ENCODE measurements around the gene KBTBD2. TPM values are rescaled to one million over a fixed set of nuclear protein-coding genes. Genes with fewer than 3 reads are reported as not detected.
"Not testable (repeated sequence)": the region's sequence is repeated elsewhere in the genome, so short reads cannot be mapped to it uniquely, and the experiment has no call there.

The KBTBD2 gene
- total and polyA plus RNA-seq, 4 donors = 8.5 to 49.8 (median 28.4) TPM

- DNase-seq; H3K9me3 ChIP-seq (ENCODE audit: control insufficient read depth, low read length); H3K27me3 ChIP-seq (ENCODE audit: control insufficient read depth in 1 of 2, insufficient read depth in 2 of 2, low read length in 1 of 2); H3K27ac ChIP-seq (ENCODE audit: low read depth in 1 of 2, low read length in 2 of 2); H3K4me1 ChIP-seq (ENCODE audit: control insufficient read depth in 1 of 2, insufficient read depth in 2 of 2, low read length in 2 of 2); intact Hi-C loops (cut with DNase I); ATAC-seq (ENCODE audit: low FRiP score); H3K36me3 ChIP-seq (ENCODE audit: control insufficient read depth in 1 of 2, insufficient read depth in 2 of 2, low read length in 1 of 2); H3K4me3 ChIP-seq (ENCODE audit: low read length in 2 of 2): not testable (repeated sequence)
- 61 to 68% methylated on average over 7 to 8 of the region's 9 CpGs for WGBS, 2 donors
Observed at GRCh38 chr7:32855837-32856775, 35.5 kb downstream of the KBTBD2 start.

- intact Hi-C loops (cut with DNase I); H3K9me3 ChIP-seq (ENCODE audit: control insufficient read depth, low read length); H3K36me3 ChIP-seq (ENCODE audit: control insufficient read depth in 1 of 2, insufficient read depth in 2 of 2, low read length in 1 of 2); H3K27me3 ChIP-seq (ENCODE audit: control insufficient read depth in 1 of 2, insufficient read depth in 2 of 2, low read length in 1 of 2); ATAC-seq (ENCODE audit: low FRiP score); H3K27ac ChIP-seq (ENCODE audit: low read depth in 1 of 2, low read length in 2 of 2); DNase-seq; H3K4me1 ChIP-seq (ENCODE audit: control insufficient read depth in 1 of 2, insufficient read depth in 2 of 2, low read length in 2 of 2); H3K4me3 ChIP-seq (ENCODE audit: low read length in 2 of 2): not testable (repeated sequence)
- WGBS, 2 donors = 62 to 77% methylated on average over 3 of the region's 3 CpGs
Observed at GRCh38 chr7:32850654-32851053, 40.9 kb downstream of the KBTBD2 start.

- 74 to 76% methylated on average over 2 of the region's 2 CpGs for WGBS, 2 donors
- DNase-seq; H3K4me1 ChIP-seq (ENCODE audit: control insufficient read depth in 1 of 2, insufficient read depth in 2 of 2, low read length in 2 of 2); H3K36me3 ChIP-seq (ENCODE audit: control insufficient read depth in 1 of 2, insufficient read depth in 2 of 2, low read length in 1 of 2); H3K4me3 ChIP-seq (ENCODE audit: low read length in 2 of 2); ATAC-seq (ENCODE audit: low FRiP score); intact Hi-C loops (cut with DNase I); H3K27me3 ChIP-seq (ENCODE audit: control insufficient read depth in 1 of 2, insufficient read depth in 2 of 2, low read length in 1 of 2); H3K27ac ChIP-seq (ENCODE audit: low read depth in 1 of 2, low read length in 2 of 2); H3K9me3 ChIP-seq (ENCODE audit: control insufficient read depth, low read length): not testable (repeated sequence)
Observed at GRCh38 chr7:32848655-32849054, 42.9 kb downstream of the KBTBD2 start.

- intact Hi-C loops (cut with DNase I) = loop anchor here in 1 of 2 donors (2.0 kb wide), 1 partner anchor 96 kb away; no protein-coding TSS in a partner anchor
- no peak overlapping the region for H3K4me3 ChIP-seq (ENCODE audit: low read length in 2 of 2)
- WGBS, 2 donors = 19 to 22% methylated on average over 9 of the region's 9 CpGs
- no peak overlapping the region for H3K27ac ChIP-seq (ENCODE audit: low read depth in 1 of 2, low read length in 2 of 2)
- DNase-seq (peak; percentile 91 to 96), ATAC-seq (ENCODE audit: low FRiP score) (peak; percentile 94)
- no peaks in the 10 kb centered on the region for H3K4me1 ChIP-seq (ENCODE audit: control insufficient read depth in 1 of 2, insufficient read depth in 2 of 2, low read length in 2 of 2)
- no peaks in the 10 kb centered on the region for H3K27me3 ChIP-seq (ENCODE audit: control insufficient read depth in 1 of 2, insufficient read depth in 2 of 2, low read length in 1 of 2)
- H3K9me3 ChIP-seq (ENCODE audit: control insufficient read depth, low read length) = no peaks in the 10 kb centered on the region
- H3K36me3 ChIP-seq (ENCODE audit: control insufficient read depth in 1 of 2, insufficient read depth in 2 of 2, low read length in 1 of 2) = no peaks in the 10 kb centered on the region
Observed at GRCh38 chr7:32846630-32847225, 44.8 kb downstream of the KBTBD2 start.

- H3K9me3 ChIP-seq (ENCODE audit: control insufficient read depth, low read length); H3K4me3 ChIP-seq (ENCODE audit: low read length in 2 of 2); H3K27ac ChIP-seq (ENCODE audit: low read depth in 1 of 2, low read length in 2 of 2); H3K4me1 ChIP-seq (ENCODE audit: control insufficient read depth in 1 of 2, insufficient read depth in 2 of 2, low read length in 2 of 2); H3K36me3 ChIP-seq (ENCODE audit: control insufficient read depth in 1 of 2, insufficient read depth in 2 of 2, low read length in 1 of 2); ATAC-seq (ENCODE audit: low FRiP score); H3K27me3 ChIP-seq (ENCODE audit: control insufficient read depth in 1 of 2, insufficient read depth in 2 of 2, low read length in 1 of 2); intact Hi-C loops (cut with DNase I); DNase-seq: not testable (repeated sequence)
- 88 to 89% methylated on average over 6 of the region's 6 CpGs for WGBS, 2 donors
Observed at GRCh38 chr7:32844748-32845147, 46.8 kb downstream of the KBTBD2 start.

GRCh38 chr7:32843763-32844162, 47.8 kb downstream of the KBTBD2 start:
- 92 to 100% methylated on average over 3 of the region's 3 CpGs for WGBS, 2 donors

GRCh38 chr7:32839846-32840245, 51.7 kb downstream of the KBTBD2 start:
- H3K4me3 ChIP-seq (ENCODE audit: low read length in 2 of 2); H3K4me1 ChIP-seq (ENCODE audit: control insufficient read depth in 1 of 2, insufficient read depth in 2 of 2, low read length in 2 of 2); ATAC-seq (ENCODE audit: low FRiP score); H3K27me3 ChIP-seq (ENCODE audit: control insufficient read depth in 1 of 2, insufficient read depth in 2 of 2, low read length in 1 of 2); intact Hi-C loops (cut with DNase I); H3K9me3 ChIP-seq (ENCODE audit: control insufficient read depth, low read length); H3K36me3 ChIP-seq (ENCODE audit: control insufficient read depth in 1 of 2, insufficient read depth in 2 of 2, low read length in 1 of 2); H3K27ac ChIP-seq (ENCODE audit: low read depth in 1 of 2, low read length in 2 of 2): not testable (repeated sequence)
- peak in 1 of 2 donors; percentile 47 for DNase-seq
- 93 to 94% methylated on average over 8 of the region's 8 CpGs for WGBS, 2 donors

More at GRCh38 chr7:32843763-32844162, 47.8 kb downstream of the KBTBD2 start:
- H3K27ac ChIP-seq (ENCODE audit: low read depth in 1 of 2, low read length in 2 of 2); H3K27me3 ChIP-seq (ENCODE audit: control insufficient read depth in 1 of 2, insufficient read depth in 2 of 2, low read length in 1 of 2); H3K9me3 ChIP-seq (ENCODE audit: control insufficient read depth, low read length); intact Hi-C loops (cut with DNase I); ATAC-seq (ENCODE audit: low FRiP score); H3K4me1 ChIP-seq (ENCODE audit: control insufficient read depth in 1 of 2, insufficient read depth in 2 of 2, low read length in 2 of 2); H3K36me3 ChIP-seq (ENCODE audit: control insufficient read depth in 1 of 2, insufficient read depth in 2 of 2, low read length in 1 of 2); DNase-seq; H3K4me3 ChIP-seq (ENCODE audit: low read length in 2 of 2): not testable (repeated sequence)

- H3K9me3 ChIP-seq (ENCODE audit: control insufficient read depth, low read length); H3K36me3 ChIP-seq (ENCODE audit: control insufficient read depth in 1 of 2, insufficient read depth in 2 of 2, low read length in 1 of 2); H3K27me3 ChIP-seq (ENCODE audit: control insufficient read depth in 1 of 2, insufficient read depth in 2 of 2, low read length in 1 of 2); H3K4me1 ChIP-seq (ENCODE audit: control insufficient read depth in 1 of 2, insufficient read depth in 2 of 2, low read length in 2 of 2); H3K4me3 ChIP-seq (ENCODE audit: low read length in 2 of 2); H3K27ac ChIP-seq (ENCODE audit: low read depth in 1 of 2, low read length in 2 of 2); DNase-seq; ATAC-seq (ENCODE audit: low FRiP score); intact Hi-C loops (cut with DNase I): not testable (repeated sequence)
- WGBS, 2 donors = 48 to 84% methylated on average over 2 of the region's 3 CpGs
Observed at GRCh38 chr7:32828996-32829752, 62.4 kb downstream of the KBTBD2 start.

All from aorta (tissue), 5 donors.